Neural cell (in vitro differentiated cells): Measurements from ENCODE around the gene COL18A1.

Experiments used
- CTCF ChIP-seq: fragments of 450-650 bp; IDR thresholded peaks from 2 replicates; pipeline ENCODE4 v1.5.1; 2014; ENCODE audit warnings: antibody characterized with exemption, mild to moderate bottlenecking, moderate library complexity; ENCODE audit not compliant: poor library complexity, severe bottlenecking
- EP300 ChIP-seq: fragments of 450-650 bp; conservative IDR thresholded peaks from 2 replicates; pipeline ENCODE4 v1.6.1; 2014; ENCODE audit warnings: antibody characterized with exemption, mild to moderate bottlenecking, moderate library complexity; ENCODE audit not compliant: poor library complexity, severe bottlenecking
- EZH2 ChIP-seq: fragments of 200-600, 300-800 bp; shearing (Covaris generic), sonication (generic); IDR thresholded peaks from 2 replicates; pipeline ENCODE4 v1.6.1; 2014; ENCODE audit warnings: antibody characterized with exemption, low read length, borderline replicate concordance, mild to moderate bottlenecking; ENCODE audit not compliant: insufficient read depth, poor library complexity, severe bottlenecking
- MXI1 ChIP-seq: fragments of 450-650 bp; conservative IDR thresholded peaks from 2 replicates; pipeline ENCODE4 v1.6.1; 2014; ENCODE audit warnings: antibody characterized with exemption, mild to moderate bottlenecking; ENCODE audit not compliant: poor library complexity, severe bottlenecking
- POLR2AphosphoS5 ChIP-seq: IDR thresholded peaks from 2 replicates; pipeline ENCODE4 v1.6.1; 2012
- REST ChIP-seq: IDR thresholded peaks from 2 replicates; pipeline ENCODE4 v1.6.1; 2012; ENCODE audit warnings: borderline replicate concordance
- TAF1 ChIP-seq: IDR thresholded peaks from 2 replicates; pipeline ENCODE4 v1.6.1; 2012; ENCODE audit warnings: low read depth

DNA sequence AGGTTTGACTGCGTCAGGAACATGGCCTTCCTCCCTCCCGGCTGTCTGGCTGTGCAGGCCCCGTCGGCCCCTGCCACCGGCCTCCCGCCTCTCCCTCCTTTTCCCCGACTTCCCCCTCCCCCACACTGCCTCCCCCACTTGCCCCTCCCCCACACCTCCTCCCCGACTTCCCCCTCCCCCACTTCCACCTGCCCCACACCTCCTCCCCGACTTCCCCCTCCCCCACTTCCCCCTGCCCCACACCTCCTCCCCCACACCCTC lies 84.7 kb downstream of the COL18A1 start:
- TF ChIP-seq CTCF, result no peak
- no peak for TF ChIP-seq MXI1
- no peak for TF ChIP-seq EZH2
- TF ChIP-seq REST, result no peak
- TF ChIP-seq EP300, result no peak
- TF ChIP-seq POLR2AphosphoS5, result no peak
- TF ChIP-seq TAF1, result no peak
